NCI-H345 (cell line): Measurements from ENCODE around the gene ATP9B.

Experiments used
- DNase-seq: peaks from one replicate; lab custom pipeline; 2025; lab: John Stamatoyannopoulos, UW

Gene ATP9B

GRCh38 chr18:79413025-79413424, 343.8 kb downstream of the ATP9B start:
- no peak for DNase-seq

- no peak for DNase-seq
Measured at GRCh38 chr18:79413426-79413825, 344.2 kb downstream of the ATP9B start.

GRCh38 chr18:79413901-79414300, 344.7 kb downstream of the ATP9B start:
- DNase-seq, result no peak

- DNase-seq, result no peak
Measured at GRCh38 chr18:79416022-79416676, 347.0 kb downstream of the ATP9B start.

- no peak for DNase-seq
Measured at GRCh38 chr18:79416677-79417052, 347.5 kb downstream of the ATP9B start.

GRCh38 chr18:79418236-79418635, 349.0 kb downstream of the ATP9B start:
- no peak for DNase-seq

- DNase-seq, result no peak
Measured at GRCh38 chr18:79418642-79419041, 349.4 kb downstream of the ATP9B start.

- no peak for DNase-seq
Measured at GRCh38 chr18:79420033-79420745, 351.0 kb downstream of the ATP9B start.

- DNase-seq, result no peak
Measured at GRCh38 chr18:79421275-79421857, 352.2 kb downstream of the ATP9B start.

GRCh38 chr18:79422022-79422782, 353.0 kb downstream of the ATP9B start:
- no peak for DNase-seq

- no peak for DNase-seq
Measured at GRCh38 chr18:79422783-79423165, 353.6 kb downstream of the ATP9B start.

- no peak for DNase-seq
Measured at GRCh38 chr18:79423211-79424007, 354.2 kb downstream of the ATP9B start.

GRCh38 chr18:79424008-79424565, 354.9 kb downstream of the ATP9B start:
- DNase-seq, result no peak

GRCh38 chr18:79424880-79425568, 355.8 kb downstream of the ATP9B start:
- DNase-seq, result no peak

- no peak for DNase-seq
Measured at GRCh38 chr18:79425569-79425886, 356.3 kb downstream of the ATP9B start.

- peak; percentile 9 for DNase-seq
Measured at GRCh38 chr18:79426376-79427300, 357.4 kb downstream of the ATP9B start.

- no peak for DNase-seq
Measured at GRCh38 chr18:79427368-79428225, 358.4 kb downstream of the ATP9B start.
